ENCODE results near the gene EYA4.

GRCh38 chr6:133297657-133298056, 56.5 kb downstream of the EYA4 start:
- no peak for TF ChIP-seq CTCF (IDR thresholded peaks at IDR 0.05)
- TF ChIP-seq ZFX (IDR thresholded peaks at IDR 0.05; ENCODE audit: borderline replicate concordance): no peak

Data from 22Rv1 (cell line).